PFSK-1 (cell line): ENCODE data around the gene HYCC1.

ENCODE experiments used
- POLR2AphosphoS5 ChIP-seq: IDR thresholded peaks from 2 replicates; pipeline ENCODE4 v1.6.1; 2012; ENCODE audit warnings: low read depth, mild to moderate bottlenecking, control low read depth, low read length, moderate library complexity
- SIN3A ChIP-seq: IDR thresholded peaks from 2 replicates; pipeline ENCODE4 v1.6.1; 2012; ENCODE audit warnings: mild to moderate bottlenecking, low read length, moderate library complexity, borderline replicate concordance; ENCODE audit not compliant: insufficient read depth
- TAF1 ChIP-seq: IDR thresholded peaks from 2 replicates; pipeline ENCODE4 v1.6.1; 2012; ENCODE audit warnings: low read length, control low read depth, borderline replicate concordance; ENCODE audit not compliant: insufficient read depth
- TF ChIP-seq, protein P1 (sequence below), 2 experiments: IDR thresholded peaks; 2 replicates each; pipeline versions ENCODE4 v1.6.1 to v1.8.0; 2011 to 2012; ENCODE audit warnings: low read depth in 2 of 2, low read length in 2 of 2, control low read depth in 1 of 2, inconsistent platforms in 1 of 2, mild to moderate bottlenecking in 1 of 2, moderate library complexity in 1 of 2; ENCODE audit not compliant: insufficient read depth in 1 of 2

DNA sequence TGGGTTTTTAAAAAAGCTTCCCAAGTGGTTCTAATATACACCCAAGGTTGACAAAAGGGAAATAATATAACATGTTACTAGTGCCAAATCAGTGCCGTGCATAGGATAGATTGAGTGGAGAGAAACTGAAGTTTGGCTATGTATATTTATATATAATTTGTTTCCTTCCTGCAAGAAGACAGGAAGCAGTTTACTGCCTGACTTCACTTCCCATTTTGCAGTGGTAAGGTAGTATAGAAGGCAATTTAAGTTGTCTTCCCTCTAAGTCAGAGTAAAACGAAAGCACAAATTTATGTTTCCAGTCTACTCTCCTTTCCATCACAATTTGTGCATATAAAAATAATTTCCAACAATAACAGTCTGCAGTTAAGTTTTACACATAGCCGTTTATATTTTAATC is 3.4 kb upstream of the HYCC1 start:
- TF ChIP-seq POLR2AphosphoS5 (no peak), TAF1 (no peak), SIN3A (no peak)
- TF ChIP-seq, protein P1, sequence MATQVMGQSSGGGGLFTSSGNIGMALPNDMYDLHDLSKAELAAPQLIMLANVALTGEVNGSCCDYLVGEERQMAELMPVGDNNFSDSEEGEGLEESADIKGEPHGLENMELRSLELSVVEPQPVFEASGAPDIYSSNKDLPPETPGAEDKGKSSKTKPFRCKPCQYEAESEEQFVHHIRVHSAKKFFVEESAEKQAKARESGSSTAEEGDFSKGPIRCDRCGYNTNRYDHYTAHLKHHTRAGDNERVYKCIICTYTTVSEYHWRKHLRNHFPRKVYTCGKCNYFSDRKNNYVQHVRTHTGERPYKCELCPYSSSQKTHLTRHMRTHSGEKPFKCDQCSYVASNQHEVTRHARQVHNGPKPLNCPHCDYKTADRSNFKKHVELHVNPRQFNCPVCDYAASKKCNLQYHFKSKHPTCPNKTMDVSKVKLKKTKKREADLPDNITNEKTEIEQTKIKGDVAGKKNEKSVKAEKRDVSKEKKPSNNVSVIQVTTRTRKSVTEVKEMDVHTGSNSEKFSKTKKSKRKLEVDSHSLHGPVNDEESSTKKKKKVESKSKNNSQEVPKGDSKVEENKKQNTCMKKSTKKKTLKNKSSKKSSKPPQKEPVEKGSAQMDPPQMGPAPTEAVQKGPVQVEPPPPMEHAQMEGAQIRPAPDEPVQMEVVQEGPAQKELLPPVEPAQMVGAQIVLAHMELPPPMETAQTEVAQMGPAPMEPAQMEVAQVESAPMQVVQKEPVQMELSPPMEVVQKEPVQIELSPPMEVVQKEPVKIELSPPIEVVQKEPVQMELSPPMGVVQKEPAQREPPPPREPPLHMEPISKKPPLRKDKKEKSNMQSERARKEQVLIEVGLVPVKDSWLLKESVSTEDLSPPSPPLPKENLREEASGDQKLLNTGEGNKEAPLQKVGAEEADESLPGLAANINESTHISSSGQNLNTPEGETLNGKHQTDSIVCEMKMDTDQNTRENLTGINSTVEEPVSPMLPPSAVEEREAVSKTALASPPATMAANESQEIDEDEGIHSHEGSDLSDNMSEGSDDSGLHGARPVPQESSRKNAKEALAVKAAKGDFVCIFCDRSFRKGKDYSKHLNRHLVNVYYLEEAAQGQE (IDR thresholded peaks at IDR 0.05; ENCODE audit: insufficient read depth in 1 of 2, low read depth in 2 of 2, low read length in 2 of 2), result no peak
